HCT116 (cell line): ENCODE data around the gene SEC22C.

ENCODE experiments used
- CEBPB ChIP-seq: IDR thresholded peaks from 2 replicates; pipeline ENCODE4 v1.6.1; 2012; ENCODE audit warnings: low read depth
- CTCF ChIP-seq, 3 experiments: fragments of 200-600 bp in 1 of 3; sonication (generic) in 1 of 3; IDR thresholded peaks in 2 of 3; conservative IDR thresholded peaks in 1 of 3; 2 replicates each; pipeline ENCODE4 v1.5.1; 2012 to 2017; ENCODE audit warnings: low read depth in 2 of 3, low read length in 2 of 3, antibody characterized with exemption in 1 of 3, borderline replicate concordance in 1 of 3, control low read depth in 1 of 3, mild to moderate bottlenecking in 1 of 3, mixed read lengths in 1 of 3, mixed run types in 1 of 3, moderate library complexity in 1 of 3; ENCODE audit not compliant: insufficient read depth in 1 of 3
- EGR1 ChIP-seq: IDR thresholded peaks from 2 replicates; pipeline ENCODE4 v1.6.1; 2012; ENCODE audit warnings: low read depth
- EZH2phosphoT487 ChIP-seq: fragments of 200-600 bp; IDR thresholded peaks from 2 replicates; pipeline ENCODE4 v1.6.1; 2018; ENCODE audit warnings: antibody characterized with exemption, borderline replicate concordance
- FOSL1 ChIP-seq: IDR thresholded peaks from 2 replicates; pipeline ENCODE4 v1.6.1; 2012; ENCODE audit warnings: low read depth
- POLR2A ChIP-seq: IDR thresholded peaks from 2 replicates; pipeline ENCODE4 v1.7.0; 2011; ENCODE audit warnings: borderline replicate concordance; ENCODE audit not compliant: insufficient read depth, insufficient read length; ENCODE audit errors: extremely low read depth
- POLR2AphosphoS5 ChIP-seq: IDR thresholded peaks from 2 replicates; pipeline ENCODE4 v1.6.1; 2011; ENCODE audit warnings: mild to moderate bottlenecking, low read depth, low read length, moderate library complexity
- RAD21 ChIP-seq: IDR thresholded peaks from 2 replicates; pipeline ENCODE4 v1.6.1; 2012; ENCODE audit warnings: low read depth, mild to moderate bottlenecking
- SIN3A ChIP-seq: IDR thresholded peaks from 2 replicates; pipeline ENCODE4 v1.6.1; 2012; ENCODE audit warnings: low read depth
- TCF7L2 ChIP-seq: IDR thresholded peaks from 2 replicates; pipeline ENCODE4 v1.7.0; 2011; ENCODE audit warnings: borderline replicate concordance, inconsistent platforms; ENCODE audit not compliant: insufficient read depth, insufficient read length; ENCODE audit errors: extremely low read depth
- ZNF274 ChIP-seq: fragments of 200-500 bp; sonication (Bioruptor generic); IDR thresholded peaks from 2 replicates; pipeline ENCODE4 v1.6.1; 2014; ENCODE audit warnings: mild to moderate bottlenecking, low read depth, low read length, inconsistent platforms

GRCh38 chr3:42547401-42547945 lies 34.3 kb downstream of the SEC22C start:
- TF ChIP-seq CTCF (IDR thresholded peaks at IDR 0.05 in 2 of 3, conservative IDR thresholded peaks at IDR 0.05 in 1 of 3; ENCODE audit: borderline replicate concordance in 1 of 3, insufficient read depth in 1 of 3, low read depth in 2 of 3, low read length in 2 of 3), result peak; percentile 69 to 99 (median 98); a peak in 5 of 6 replicates
- 0 out of 2 replicates have a peak, but pooled peaks have one; percentile 24 for TF ChIP-seq POLR2AphosphoS5
- no peak for TF ChIP-seq CEBPB
- TF ChIP-seq FOSL1, result no peak
- TF ChIP-seq POLR2A, result no peak
- no peak for TF ChIP-seq TCF7L2
- peak; percentile 57 for TF ChIP-seq RAD21
- TF ChIP-seq SIN3A, result no peak
- TF ChIP-seq ZNF274, result no peak
- TF ChIP-seq EZH2phosphoT487, result no peak
- TF ChIP-seq EGR1, result no peak
